ENCODE measurements around the gene NFYB. TPM values are rescaled to one million over a fixed set of nuclear protein-coding genes. Genes with fewer than 3 reads are reported as not detected.

The NFYB gene
- total RNA-seq, 1 donor from 2014 or later: 100 TPM

- no peaks in the 10 kb centered on the region for H3K9me3 ChIP-seq (ENCODE audit: low read depth)
- no peak overlapping the region for H3K4me2 ChIP-seq
- no peak overlapping the region for H3K9ac ChIP-seq
- H3K9me3 Mint-ChIP-seq: peaks cover 22% of the 10 kb centered on the region
- H3K4me3 ChIP-seq: no peak overlapping the region
- no peaks in the 10 kb centered on the region for H3K36me3 Mint-ChIP-seq
- H3K4me1 Mint-ChIP-seq: no peaks in the 10 kb centered on the region
- peaks cover 11% of the 10 kb centered on the region for H3K27me3 Mint-ChIP-seq (ENCODE audit: insufficient read depth, low read depth)
- H3K4me3 Mint-ChIP-seq: no peak overlapping the region
- no peak for DNase-seq (ENCODE audit: low spot score)
- no peak for TF ChIP-seq CTCF (IDR thresholded peaks at IDR 0.05)
- TF ChIP-seq EZH2 (IDR thresholded peaks at IDR 0.05): no peak
- no peak for TF ChIP-seq EZH2phosphoT487 (IDR thresholded peaks at IDR 0.05)
- no peaks in the 10 kb centered on the region for H3K79me2 ChIP-seq (ENCODE audit: low read depth)
- H3K4me1 ChIP-seq: no peaks in the 10 kb centered on the region
- no peak overlapping the region for H3K27ac ChIP-seq
- H3K27ac Mint-ChIP-seq: no peak overlapping the region
- no peak overlapping the region for H2AFZ ChIP-seq (replicated peaks)
- H3K27me3 ChIP-seq: no peaks in the 10 kb centered on the region
- H3F3A ChIP-seq (ENCODE audit: low read depth): no peaks in the 10 kb centered on the region
- no peaks in the 10 kb centered on the region for H3K36me3 ChIP-seq
- no peaks in the 10 kb centered on the region for H4K20me1 ChIP-seq (ENCODE audit: low read depth)
These were observed 44.8 kb upstream of the NFYB start for GRCh38 chr12:104182621-104183378.

GRCh38 chr12:104182144-104182543 lies 44.1 kb upstream of the NFYB start:
- Histone ChIP-seq H3K9ac (no peak overlapping the region), H2AFZ (replicated peaks) (no peak overlapping the region), H3K4me1 (no peaks in the 10 kb centered on the region), H3K79me2 (ENCODE audit: low read depth) (no peaks in the 10 kb centered on the region), H3K9me3 (ENCODE audit: low read depth) (no peaks in the 10 kb centered on the region), H3K36me3 (no peaks in the 10 kb centered on the region), H4K20me1 (ENCODE audit: low read depth) (no peaks in the 10 kb centered on the region), H3K4me3 (no peak overlapping the region), H3K27ac (no peak overlapping the region), H3K27me3 (no peaks in the 10 kb centered on the region), H3F3A (ENCODE audit: low read depth) (no peaks in the 10 kb centered on the region), H3K4me2 (no peak overlapping the region)
- H3K27me3 Mint-ChIP-seq (ENCODE audit: insufficient read depth, low read depth): peaks cover 11% of the 10 kb centered on the region
- H3K36me3 Mint-ChIP-seq: no peaks in the 10 kb centered on the region
- H3K27ac Mint-ChIP-seq: no peak overlapping the region
- peaks cover 18% of the 10 kb centered on the region for H3K9me3 Mint-ChIP-seq
- TF ChIP-seq EZH2 (IDR thresholded peaks at IDR 0.05) (no peak), CTCF (IDR thresholded peaks at IDR 0.05) (no peak), EZH2phosphoT487 (IDR thresholded peaks at IDR 0.05) (no peak)
- no peaks in the 10 kb centered on the region for H3K4me1 Mint-ChIP-seq
- DNase-seq (ENCODE audit: low spot score): no peak
- H3K4me3 Mint-ChIP-seq: no peak overlapping the region

GRCh38 chr12:104181313-104181712 lies 43.3 kb upstream of the NFYB start:
- Mint-ChIP-seq H3K4me3 (no peak overlapping the region), H3K27me3 (ENCODE audit: insufficient read depth, low read depth) (peaks cover 11% of the 10 kb centered on the region), H3K27ac (no peak overlapping the region), H3K9me3 (peaks cover 18% of the 10 kb centered on the region), H3K36me3 (no peaks in the 10 kb centered on the region), H3K4me1 (no peaks in the 10 kb centered on the region)
- Histone ChIP-seq H3K9me3 (ENCODE audit: low read depth) (no peaks in the 10 kb centered on the region), H3K36me3 (no peaks in the 10 kb centered on the region), H3K79me2 (ENCODE audit: low read depth) (no peaks in the 10 kb centered on the region), H4K20me1 (ENCODE audit: low read depth) (no peaks in the 10 kb centered on the region), H2AFZ (replicated peaks) (no peak overlapping the region), H3K27me3 (no peaks in the 10 kb centered on the region), H3K4me2 (no peak overlapping the region), H3F3A (ENCODE audit: low read depth) (no peaks in the 10 kb centered on the region), H3K27ac (no peak overlapping the region), H3K9ac (no peak overlapping the region), H3K4me1 (no peaks in the 10 kb centered on the region), H3K4me3 (no peak overlapping the region)
- TF ChIP-seq CTCF (IDR thresholded peaks at IDR 0.05): no peak
- no peak for TF ChIP-seq EZH2 (IDR thresholded peaks at IDR 0.05)
- no peak for TF ChIP-seq EZH2phosphoT487 (IDR thresholded peaks at IDR 0.05)
- DNase-seq (ENCODE audit: low spot score): no peak
